NB4 (cell line): ENCODE results near the gene NR6A1.

ENCODE experiments used
- CTCF ChIP-seq: IDR thresholded peaks from one replicate; pipeline ENCODE4 v1.5.1; 2012; ENCODE audit warnings: low read depth, low read length
- POLR2A ChIP-seq: IDR thresholded peaks from 2 replicates; pipeline ENCODE4 v1.6.1; 2011; ENCODE audit warnings: mild to moderate bottlenecking; ENCODE audit not compliant: insufficient read length; ENCODE audit errors: extremely low read depth

DNA sequence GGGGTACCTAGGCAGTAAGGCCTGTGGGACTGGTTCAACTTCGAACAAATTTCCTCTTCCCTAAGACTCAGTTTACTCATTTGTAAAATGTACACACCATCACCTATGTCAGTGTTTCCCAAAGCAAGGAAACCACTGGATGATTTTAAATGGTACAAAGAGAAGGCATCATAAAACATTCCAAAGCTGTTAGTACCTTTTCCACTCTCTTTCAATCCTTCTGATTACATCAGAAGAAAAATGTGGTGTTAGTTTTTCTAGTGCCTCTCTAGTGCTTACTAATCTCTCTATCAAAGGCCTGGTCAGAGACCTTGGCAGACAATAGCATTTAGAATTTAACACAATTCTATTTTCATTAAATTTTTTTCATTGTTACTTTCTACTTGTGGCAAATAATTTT lies 18.1 kb downstream of the NR6A1 start:
- TF ChIP-seq POLR2A (no peak), CTCF (no peak)
